GM18909 (cell line): ENCODE measurements around the gene PAK5.

ENCODE experiments used
- ATAC-seq: cut with Tn5 transposase; IDR thresholded peaks from one replicate; pipeline ENCODE4 v1.9.1; 2021; ENCODE audit warnings: mild to moderate bottlenecking; ENCODE audit not compliant: unreplicated experiment, poor library complexity

PAK5 gene

GRCh38 chr20:9588706-9589105 lies 250.2 kb downstream of the PAK5 start:
- ATAC-seq, result no peak

- no peak for ATAC-seq
These were observed 255.7 kb downstream of the PAK5 start for GRCh38 chr20:9583151-9583550.

- ATAC-seq, result no peak
These were observed 256.7 kb downstream of the PAK5 start for GRCh38 chr20:9582137-9582536.

GRCh38 chr20:9581509-9581908 lies 257.4 kb downstream of the PAK5 start:
- ATAC-seq, result no peak

GRCh38 chr20:9578594-9578993 lies 260.3 kb downstream of the PAK5 start:
- ATAC-seq, result no peak

- ATAC-seq, result no peak
These were observed 261.5 kb downstream of the PAK5 start for GRCh38 chr20:9577397-9577796.

- ATAC-seq, result no peak
These were observed 262.2 kb downstream of the PAK5 start for GRCh38 chr20:9576695-9577094.

- ATAC-seq, result no peak
These were observed 263.0 kb downstream of the PAK5 start for GRCh38 chr20:9575836-9576235.

- ATAC-seq, result no peak
These were observed 264.1 kb downstream of the PAK5 start for GRCh38 chr20:9574776-9575175.

GRCh38 chr20:9574181-9574580 lies 264.7 kb downstream of the PAK5 start:
- ATAC-seq, result no peak

- no peak for ATAC-seq
These were observed 265.3 kb downstream of the PAK5 start for GRCh38 chr20:9573335-9574151.

GRCh38 chr20:9572670-9573069 lies 266.2 kb downstream of the PAK5 start:
- ATAC-seq, result no peak

GRCh38 chr20:9571783-9572182 lies 267.1 kb downstream of the PAK5 start:
- ATAC-seq, result no peak

GRCh38 chr20:9570612-9571011 lies 268.3 kb downstream of the PAK5 start:
- no peak for ATAC-seq

GRCh38 chr20:9566977-9567376 lies 271.9 kb downstream of the PAK5 start:
- no peak for ATAC-seq

- no peak for ATAC-seq
These were observed 272.8 kb downstream of the PAK5 start for GRCh38 chr20:9565910-9566550.

- ATAC-seq, result no peak
These were observed 281.5 kb downstream of the PAK5 start for GRCh38 chr20:9557411-9557810.

GRCh38 chr20:9555781-9556180 lies 283.1 kb downstream of the PAK5 start:
- ATAC-seq, result no peak

- no peak for ATAC-seq
These were observed 286.9 kb downstream of the PAK5 start for GRCh38 chr20:9551808-9552550.

GRCh38 chr20:9550871-9551270 lies 288.0 kb downstream of the PAK5 start:
- no peak for ATAC-seq

GRCh38 chr20:9550283-9550682 lies 288.6 kb downstream of the PAK5 start:
- no peak for ATAC-seq
